Hematopoietic multipotent progenitor cell (in vitro differentiated cells): ENCODE measurements around the gene MGMT. TPM values are rescaled to one million over a fixed set of nuclear protein-coding genes. Genes with fewer than 3 reads are reported as not detected.
A peak's percentile ranks its signal among the peaks of the same experiment; 100 is the strongest.

ENCODE experiments used
- DNase-seq, 3 donors: peaks; one replicate each; pipeline ENCODE4 v3.0.0-alpha.2; 2011 to 2015; ENCODE audit warnings: low read depth in 2 of 3, low spot score in 2 of 3
- total RNA-seq: library from RNA; depleted of rRNA; stranded (reverse); fragments of >200 nt; gene quantifications from one replicate; pipeline ENCODE4 v1.2.3, GENCODE V29; 2012

The MGMT gene
- total RNA-seq, 1 donor: 36.4 TPM

GRCh38 chr10:129812398-129812797 is 345.4 kb downstream of the MGMT start:
- DNase-seq: no peak

GRCh38 chr10:129814681-129815646 is 347.9 kb downstream of the MGMT start:
- DNase-seq: peak in 1 of 3 donors; percentile 8

GRCh38 chr10:129815898-129816655 is 349.0 kb downstream of the MGMT start:
- DNase-seq: no peak

DNA sequence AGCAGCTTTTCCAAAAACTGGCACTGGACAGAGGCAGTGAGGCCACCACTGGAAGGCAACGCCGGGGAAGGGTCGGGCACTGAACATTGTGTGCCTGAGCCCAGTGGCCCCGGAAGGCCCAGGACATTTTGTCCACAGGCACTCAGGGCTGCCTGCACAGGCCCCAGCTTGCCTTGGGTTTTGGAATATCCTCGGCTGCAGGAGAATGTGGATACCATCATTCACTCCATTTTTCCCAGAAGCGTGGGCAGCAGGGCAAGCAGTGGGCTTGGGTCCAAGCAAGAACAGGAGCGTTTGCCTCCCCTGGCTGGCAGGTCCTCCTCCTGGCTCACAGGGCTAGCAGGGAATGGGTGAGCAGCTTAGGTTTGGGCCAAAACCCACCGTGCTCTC is 349.6 kb downstream of the MGMT start:
- DNase-seq: no peak
